Endothelial cell of umbilical vein (primary cell): ENCODE data around the gene LRG1. TPM values are rescaled to one million over a fixed set of nuclear protein-coding genes. Genes with fewer than 3 reads are reported as not detected.
A peak's percentile ranks its signal among the peaks of the same experiment; 100 is the strongest.
"Not testable (repeated sequence)": the region's sequence is repeated elsewhere in the genome, so short reads cannot be mapped to it uniquely, and the experiment has no call there.

ENCODE experiments used
- BruUV-seq: library from RNA; stranded (reverse); fragments of 400-500 nt; replicated peaks from 2 replicates; lab custom pipeline; 2021; lab: Mats Ljungman, UMichigan
- CTCF ChIA-PET: fragments of 300-600, 350-600 bp; sonication (Branson Sonifier 250); formaldehyde crosslinking; loops from one replicate; lab custom pipeline; 2021; ENCODE audit warnings: antibody characterized with exemption, inconsistent platforms; lab: Charles Lee
- POLR2A ChIA-PET: fragments of 300-600, 350-600 bp; sonication (Branson Sonifier 250); formaldehyde crosslinking; loops from one replicate; lab custom pipeline; 2021; ENCODE audit warnings: antibody characterized with exemption, inconsistent platforms; lab: Charles Lee
- DNase-seq: peaks from one replicate; pipeline ENCODE4 v3.0.0-alpha.2; 2011; ENCODE audit warnings: low read depth, low spot score
- FAIRE-seq: peaks from 2 replicates; lab custom pipeline; 2011; peaks lifted over from hg19 to GRCh38; lab: Jason Lieb, UNC
- H2AFZ ChIP-seq: 2 replicates; pipeline ENCODE4 v1.6.0; 2012; ENCODE audit warnings: low read depth, low read length, control low read depth, inconsistent platforms
- H3K27ac ChIP-seq: 2 replicates; pipeline ENCODE4 v1.5.1; 2011; ENCODE audit warnings: low read depth, mild to moderate bottlenecking, control low read depth, low read length, moderate library complexity; ENCODE audit not compliant: insufficient read depth
- H3K27me3 ChIP-seq, 2 experiments: 2 replicates each; pipeline versions ENCODE4 v1.6.0 to v1.6.1; 2011; ENCODE audit warnings: low read length in 2 of 2, mixed read lengths in 1 of 2; ENCODE audit not compliant: control insufficient read depth in 2 of 2, insufficient read depth in 2 of 2
- H3K36me3 ChIP-seq, 2 experiments: 2 replicates in 1 of 2; 3 replicates in 1 of 2; pipeline ENCODE4 v1.5.1; 2011; ENCODE audit warnings: low read length in 2 of 2, mild to moderate bottlenecking in 1 of 2, moderate library complexity in 1 of 2; ENCODE audit not compliant: control insufficient read depth in 2 of 2, insufficient read depth in 2 of 2; ENCODE audit errors: extremely low read depth in 1 of 2
- H3K4me1 ChIP-seq: 3 replicates; pipeline ENCODE4 v1.5.1; 2011; ENCODE audit warnings: mild to moderate bottlenecking, low read length; ENCODE audit not compliant: control insufficient read depth, insufficient read depth; ENCODE audit errors: extremely low read depth
- H3K4me2 ChIP-seq: 2 replicates; pipeline ENCODE4 v1.6.1; 2011; ENCODE audit warnings: low read length, control low read depth, mixed read lengths; ENCODE audit not compliant: insufficient read depth
- H3K4me3 ChIP-seq, 3 experiments: fragments of 200-600 bp in 1 of 3; sonication (generic), shearing (Covaris generic) in 1 of 3; replicated peaks in 1 of 3; 2 replicates each; pipeline ENCODE4 v1.5.1; 2011 to 2016; ENCODE audit warnings: control low read depth in 3 of 3, low read length in 3 of 3, mild to moderate bottlenecking in 2 of 3, inconsistent platforms in 1 of 3, low read depth in 1 of 3, moderate library complexity in 1 of 3; ENCODE audit not compliant: insufficient read depth in 1 of 3
- H3K79me2 ChIP-seq: 2 replicates; pipeline ENCODE4 v1.6.0; 2012; ENCODE audit warnings: low read length, inconsistent platforms; ENCODE audit not compliant: control insufficient read depth, insufficient read depth
- H3K9ac ChIP-seq: replicated peaks from 2 replicates; pipeline ENCODE3; 2011; ENCODE audit warnings: low read length, control low read depth; ENCODE audit not compliant: insufficient read depth; ENCODE audit errors: extremely low read depth
- H3K9me1 ChIP-seq: replicated peaks from 3 replicates; pipeline ENCODE4 v1.6.0; 2011; ENCODE audit warnings: mild to moderate bottlenecking, low read length; ENCODE audit not compliant: control insufficient read depth, insufficient read depth; ENCODE audit errors: extremely low read depth
- H3K9me3 ChIP-seq: replicated peaks from 2 replicates; pipeline ENCODE4 v1.5.1; 2012; ENCODE audit warnings: low read length, inconsistent platforms; ENCODE audit not compliant: control insufficient read depth, insufficient read depth
- H4K20me1 ChIP-seq: replicated peaks from 2 replicates; pipeline ENCODE3; 2011; ENCODE audit warnings: mild to moderate bottlenecking, low read length; ENCODE audit not compliant: control insufficient read depth, insufficient read depth; ENCODE audit errors: extremely low read depth
- EZH2 ChIP-seq: IDR thresholded peaks from 2 replicates; pipeline ENCODE4 v1.6.1; 2012; ENCODE audit warnings: borderline replicate concordance, low read depth, mild to moderate bottlenecking, moderate library complexity, low read length, inconsistent platforms; ENCODE audit not compliant: severe bottlenecking
- FOS ChIP-seq: IDR thresholded peaks from 2 replicates; pipeline ENCODE4 v1.6.1; 2011; ENCODE audit warnings: mild to moderate bottlenecking, low read length, moderate library complexity, borderline replicate concordance; ENCODE audit not compliant: insufficient read depth
- GATA2 ChIP-seq: IDR thresholded peaks from 2 replicates; pipeline ENCODE4 v1.7.0; 2011; ENCODE audit warnings: low read depth, mild to moderate bottlenecking, moderate library complexity, mixed read lengths, low read length; ENCODE audit not compliant: insufficient read length, insufficient read depth
- JUN ChIP-seq: IDR thresholded peaks from 2 replicates; pipeline ENCODE4 v1.6.1; 2011; ENCODE audit warnings: borderline replicate concordance, low read depth; ENCODE audit not compliant: insufficient read length, insufficient read depth
- MYC ChIP-seq: IDR thresholded peaks from one replicate; pipeline ENCODE4 v1.6.1; 2011; ENCODE audit warnings: mild to moderate bottlenecking, low read depth, low read length
- POLR2A ChIP-seq: IDR thresholded peaks from 2 replicates; pipeline ENCODE4 v1.6.1; 2012; ENCODE audit warnings: low read depth, mild to moderate bottlenecking, control low read depth, low read length
- POLR2AphosphoS5 ChIP-seq: IDR thresholded peaks from 2 replicates; pipeline ENCODE4 v1.6.1; 2012; ENCODE audit warnings: low read depth, mild to moderate bottlenecking, control low read depth, low read length, moderate library complexity; ENCODE audit not compliant: insufficient read depth
- dilution Hi-C: fragments of 300-500 bp; cut with MboI; formaldehyde crosslinking; loops from one replicate; pipeline ENCODE4 v1.15.0; 2019; ENCODE audit warnings: low sequenced_read_pairs; ENCODE audit not compliant: extremely low pct_ligation_motif_present
- intact Hi-C: fragments of 100-400 bp; cut with micrococcal nuclease; formaldehyde crosslinking; loops from one replicate; pipeline ENCODE4 v1.10.0; 2022
- polyA plus RNA-seq, 4 experiments: library from polyadenylated mRNA; depleted of rRNA in 3 of 4; stranded (reverse) in 3 of 4; unstranded in 1 of 4; fragments of >200 nt; gene quantifications; 2 replicates each; pipeline versions ENCODE4 v1.2.1 to v1.2.3, GENCODE V29; 2011 to 2012; ENCODE audit warnings: missing spikeins in 1 of 4
- total RNA-seq: library from RNA; stranded (reverse); gene quantifications from 2 replicates; pipeline ENCODE4 v1.2.3, GENCODE V29; 2021
- TF ChIP-seq, protein P1 (sequence below): IDR thresholded peaks from 2 replicates; pipeline ENCODE4 v1.6.1; 2011; ENCODE audit not compliant: insufficient read depth, insufficient read length
- TF ChIP-seq, protein P2 (sequence below), 2 donors: IDR thresholded peaks; 1 replicate in 1 of 2; 2 replicates in 1 of 2; pipeline ENCODE4 v1.5.1; 2011; ENCODE audit warnings: low read length in 2 of 2, mild to moderate bottlenecking in 2 of 2, moderate library complexity in 2 of 2, control low read depth in 1 of 2, inconsistent platforms in 1 of 2, low read depth in 1 of 2; ENCODE audit not compliant: insufficient read depth in 1 of 2; ENCODE audit errors: extremely low read depth in 1 of 2

LRG1 gene
- total and polyA plus RNA-seq, 2 donors (not counting 3 experiments of a cell fraction or from before 2014, with no cell fraction given): 0.21 to 0.31 TPM

DNA sequence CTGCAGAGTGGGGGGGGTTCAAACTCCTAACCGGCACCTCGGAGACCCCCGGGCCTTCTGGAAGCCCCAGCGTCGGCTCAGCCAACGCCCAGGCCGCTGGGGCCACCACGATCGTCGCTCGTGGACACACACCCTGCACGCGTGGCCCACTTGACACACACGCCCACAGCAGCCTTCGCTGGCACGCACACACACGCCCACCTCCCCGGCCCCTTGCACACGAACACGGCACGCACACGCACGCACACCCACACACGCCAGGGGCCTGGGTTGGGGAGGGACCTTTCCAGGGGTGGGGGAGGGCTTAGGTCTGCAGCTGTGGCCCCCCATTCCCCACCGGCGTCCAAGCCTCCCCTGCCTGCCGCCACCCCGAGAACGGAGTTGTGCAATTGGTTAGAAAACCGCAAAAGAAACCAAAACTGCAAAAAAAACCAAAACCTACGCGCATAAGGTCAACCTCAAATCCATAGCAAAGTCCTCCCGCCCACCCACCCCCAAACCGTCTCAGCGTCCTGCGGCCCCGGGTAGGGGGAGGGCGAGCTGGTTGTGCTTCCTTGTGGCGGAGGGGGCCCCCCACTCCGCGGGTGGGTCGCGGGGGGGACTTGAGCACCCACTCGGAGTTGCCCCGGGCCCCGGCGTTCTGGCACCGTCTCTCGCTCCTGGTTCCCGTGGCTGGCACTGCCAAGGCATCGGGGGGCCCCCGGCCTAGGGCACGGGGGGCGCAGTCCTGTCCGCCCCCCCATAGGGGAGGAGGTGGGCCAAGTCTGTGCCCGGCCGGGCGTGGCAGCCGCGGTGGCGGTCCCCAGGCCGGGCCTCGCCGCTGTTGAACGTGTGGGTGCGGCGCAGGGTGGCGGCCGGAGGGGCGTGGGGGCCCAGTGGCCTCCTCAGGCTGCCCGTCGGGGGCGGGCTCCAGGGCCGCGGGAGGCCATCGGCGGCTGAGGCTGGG is 3.3 kb upstream of the LRG1 start:
- dilution Hi-C loops (no loop called here), intact Hi-C loops (no loop called here)
- CTCF ChIA-PET: no interaction called here
- TF ChIP-seq MYC: no peak
- TF ChIP-seq EZH2: no peak
- no peak for TF ChIP-seq POLR2AphosphoS5
- no peak for TF ChIP-seq FOS
- no peak for TF ChIP-seq GATA2
- TF ChIP-seq, protein P1, sequence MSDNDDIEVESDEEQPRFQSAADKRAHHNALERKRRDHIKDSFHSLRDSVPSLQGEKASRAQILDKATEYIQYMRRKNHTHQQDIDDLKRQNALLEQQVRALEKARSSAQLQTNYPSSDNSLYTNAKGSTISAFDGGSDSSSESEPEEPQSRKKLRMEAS: no peak
- TF ChIP-seq JUN: no peak
- TF ChIP-seq, protein P2, sequence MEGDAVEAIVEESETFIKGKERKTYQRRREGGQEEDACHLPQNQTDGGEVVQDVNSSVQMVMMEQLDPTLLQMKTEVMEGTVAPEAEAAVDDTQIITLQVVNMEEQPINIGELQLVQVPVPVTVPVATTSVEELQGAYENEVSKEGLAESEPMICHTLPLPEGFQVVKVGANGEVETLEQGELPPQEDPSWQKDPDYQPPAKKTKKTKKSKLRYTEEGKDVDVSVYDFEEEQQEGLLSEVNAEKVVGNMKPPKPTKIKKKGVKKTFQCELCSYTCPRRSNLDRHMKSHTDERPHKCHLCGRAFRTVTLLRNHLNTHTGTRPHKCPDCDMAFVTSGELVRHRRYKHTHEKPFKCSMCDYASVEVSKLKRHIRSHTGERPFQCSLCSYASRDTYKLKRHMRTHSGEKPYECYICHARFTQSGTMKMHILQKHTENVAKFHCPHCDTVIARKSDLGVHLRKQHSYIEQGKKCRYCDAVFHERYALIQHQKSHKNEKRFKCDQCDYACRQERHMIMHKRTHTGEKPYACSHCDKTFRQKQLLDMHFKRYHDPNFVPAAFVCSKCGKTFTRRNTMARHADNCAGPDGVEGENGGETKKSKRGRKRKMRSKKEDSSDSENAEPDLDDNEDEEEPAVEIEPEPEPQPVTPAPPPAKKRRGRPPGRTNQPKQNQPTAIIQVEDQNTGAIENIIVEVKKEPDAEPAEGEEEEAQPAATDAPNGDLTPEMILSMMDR (IDR thresholded peaks at IDR 0.05; ENCODE audit: extremely low read depth in 1 of 2, insufficient read depth in 1 of 2, low read depth in 1 of 2, low read length in 2 of 2): no peak
- TF ChIP-seq POLR2A: no peak
- Histone ChIP-seq H3K9me1 (no peaks in the 10 kb centered on the region), H3K79me2 (no peaks in the 10 kb centered on the region), H3K4me2 (no peak overlapping the region), H3K4me3 (no peak overlapping the region), H3K36me3 (peaks cover 0 to 14% of the 10 kb centered on the region in 2 experiments), H3K9me3 (no peaks in the 10 kb centered on the region), H3K27ac (no peak overlapping the region), H3K27me3 (no peaks in the 10 kb centered on the region), H3K4me1 (peaks cover 8% of the 10 kb centered on the region), H2AFZ (no peak overlapping the region), H4K20me1 (no peaks in the 10 kb centered on the region), H3K9ac (no peak overlapping the region)
- BruUV-seq: TSS peak; percentile 68
- no peak for FAIRE-seq
- no peak for DNase-seq
- POLR2A ChIA-PET: no interaction called here

DNA sequence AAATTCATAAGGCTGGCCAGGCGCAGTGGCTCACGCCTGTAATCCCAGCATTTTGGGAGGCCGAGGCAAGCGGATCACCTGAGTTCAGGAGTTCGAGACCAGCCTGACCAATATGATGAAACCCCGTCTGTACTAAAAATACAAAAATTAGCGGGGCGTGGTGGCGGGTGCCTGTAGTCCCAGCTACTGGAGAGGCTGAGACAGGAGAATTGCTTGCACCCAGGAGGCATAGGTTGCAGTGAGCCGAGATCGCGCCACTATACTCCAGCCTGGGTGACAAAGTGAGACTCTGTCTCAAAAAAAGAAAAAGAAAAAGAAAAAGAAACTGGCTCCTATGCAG is 1.9 kb upstream of the LRG1 start:
- H3K9me1 ChIP-seq, H3K4me1 ChIP-seq, H3K4me3 ChIP-seq, H3K79me2 ChIP-seq, H3K27me3 ChIP-seq, H3K36me3 ChIP-seq, H2AFZ ChIP-seq, H3K4me2 ChIP-seq, DNase-seq, H3K9me3 ChIP-seq, dilution Hi-C loops, FAIRE-seq, H4K20me1 ChIP-seq, H3K27ac ChIP-seq, intact Hi-C loops, H3K9ac ChIP-seq, POLR2A ChIA-PET, BruUV-seq: not testable (repeated sequence)
- CTCF ChIA-PET: interaction anchor here (0.8 to 3.3 kb wide), 2 partner anchors 17 to 26 kb away, joined by 3 to 19 read pairs; no protein-coding TSS in a partner anchor
